ENCODE measurements around the gene WNK4. TPM values are rescaled to one million over a fixed set of nuclear protein-coding genes. Genes with fewer than 3 reads are reported as not detected.

Gene WNK4
- total RNA-seq, 1 experiment from 2014 or later = 2.6 TPM

DNA sequence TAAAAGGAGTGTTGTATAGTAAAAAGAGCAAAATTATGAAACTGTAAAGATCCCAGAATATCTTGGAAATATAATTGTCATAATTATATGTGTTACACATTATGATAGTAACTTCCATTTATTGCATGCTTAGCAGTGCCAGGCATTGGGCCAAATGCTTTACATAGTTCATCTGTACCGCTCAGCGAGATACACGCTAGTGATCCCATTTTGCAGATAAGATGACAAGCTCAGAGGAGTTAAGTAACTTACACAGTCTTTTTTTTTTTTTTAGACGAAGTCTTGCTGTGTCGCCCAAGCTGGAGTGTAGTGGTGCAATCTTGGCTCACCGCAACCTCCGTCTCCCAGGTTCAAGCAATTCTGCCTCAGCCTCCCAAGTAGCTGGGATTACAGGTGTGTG lies 28.8 kb upstream of the WNK4 start:
- Histone ChIP-seq H3K79me2 (ENCODE audit: insufficient read depth, low read length) (no peaks in the 10 kb centered on the region), H2BK120ac (ENCODE audit: low read depth, low read length, poor library complexity, severe bottlenecking) (no peak overlapping the region), H3K9ac (ENCODE audit: extremely low read depth, insufficient read length, low read length) (no peak overlapping the region), H3K4me2 (ENCODE audit: insufficient read depth, insufficient read length, low read length) (no peak overlapping the region), H2BK20ac (ENCODE audit: low read depth, low read length, poor library complexity, severe bottlenecking) (no peak overlapping the region), H4K8ac (replicated peaks; ENCODE audit: insufficient read length, low read depth, low read length) (no peak overlapping the region), H2AK5ac (ENCODE audit: insufficient read length, low read length) (no peak overlapping the region), H3K9me3 (ENCODE audit: control insufficient read depth, low read depth, low read length) (no peaks in the 10 kb centered on the region), H2BK5ac (ENCODE audit: insufficient read length, low read length) (no peak overlapping the region), H3K18ac (ENCODE audit: insufficient read length, low read depth, low read length) (no peak overlapping the region), H2AFZ (ENCODE audit: low read length) (no peak overlapping the region), H4K91ac (ENCODE audit: insufficient read length, low read depth, low read length) (no peak overlapping the region), H3K27ac (ENCODE audit: insufficient read length, low read depth, low read length) (no peak overlapping the region), H3K4me1 (ENCODE audit: insufficient read depth, low read length) (peaks cover 2% of the 10 kb centered on the region; the same call in 1 of the 2 replicates), H3K4ac (ENCODE audit: low read depth, low read length) (no peak overlapping the region), H4K5ac (ENCODE audit: insufficient read length, low read depth, low read length) (no peak overlapping the region), H2BK12ac (ENCODE audit: insufficient read length, low read depth, low read length) (no peak overlapping the region), H3T11ph (ENCODE audit: low read length) (no peak overlapping the region), H3K14ac (ENCODE audit: insufficient read depth, low read length) (no peak overlapping the region), H3K27me3 (ENCODE audit: insufficient read depth, low read length) (no peaks in the 10 kb centered on the region), H3K56ac (ENCODE audit: insufficient read length, low read depth, low read length) (no peak overlapping the region), H4K20me1 (ENCODE audit: control insufficient read depth, insufficient read depth, insufficient read length) (no peaks in the 10 kb centered on the region), H3K79me1 (ENCODE audit: insufficient read depth, low read depth, low read length, poor library complexity, severe bottlenecking) (no peaks in the 10 kb centered on the region), H2BK15ac (ENCODE audit: low read depth, low read length) (no peak overlapping the region), H3K23ac (ENCODE audit: insufficient read length, low read depth, low read length) (no peak overlapping the region), H3K23me2 (ENCODE audit: insufficient read length, low read depth, low read length, poor library complexity, severe bottlenecking) (no peaks in the 10 kb centered on the region)
- no CpG with 5 or more reads among the region's 7 CpGs for WGBS (ENCODE audit: extremely low coverage, insufficient read length, low lambda C conversion rate)
- Mint-ChIP-seq H3K27ac (no peak overlapping the region), H3K36me3 (ENCODE audit: insufficient read depth in 1 of 3, low read depth in 3 of 3) (no peaks in the 10 kb centered on the region), H3K27me3 (ENCODE audit: low read depth) (peaks cover 26% of the 10 kb centered on the region), H3K4me1 (peaks cover 17% of the 10 kb centered on the region in 2 experiments), H3K4me3 (no peak overlapping the region), H3K9me3 (no peaks in the 10 kb centered on the region)
- TF ChIP-seq, protein P1, sequence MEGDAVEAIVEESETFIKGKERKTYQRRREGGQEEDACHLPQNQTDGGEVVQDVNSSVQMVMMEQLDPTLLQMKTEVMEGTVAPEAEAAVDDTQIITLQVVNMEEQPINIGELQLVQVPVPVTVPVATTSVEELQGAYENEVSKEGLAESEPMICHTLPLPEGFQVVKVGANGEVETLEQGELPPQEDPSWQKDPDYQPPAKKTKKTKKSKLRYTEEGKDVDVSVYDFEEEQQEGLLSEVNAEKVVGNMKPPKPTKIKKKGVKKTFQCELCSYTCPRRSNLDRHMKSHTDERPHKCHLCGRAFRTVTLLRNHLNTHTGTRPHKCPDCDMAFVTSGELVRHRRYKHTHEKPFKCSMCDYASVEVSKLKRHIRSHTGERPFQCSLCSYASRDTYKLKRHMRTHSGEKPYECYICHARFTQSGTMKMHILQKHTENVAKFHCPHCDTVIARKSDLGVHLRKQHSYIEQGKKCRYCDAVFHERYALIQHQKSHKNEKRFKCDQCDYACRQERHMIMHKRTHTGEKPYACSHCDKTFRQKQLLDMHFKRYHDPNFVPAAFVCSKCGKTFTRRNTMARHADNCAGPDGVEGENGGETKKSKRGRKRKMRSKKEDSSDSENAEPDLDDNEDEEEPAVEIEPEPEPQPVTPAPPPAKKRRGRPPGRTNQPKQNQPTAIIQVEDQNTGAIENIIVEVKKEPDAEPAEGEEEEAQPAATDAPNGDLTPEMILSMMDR (conservative IDR thresholded peaks at IDR 0.05) = no peak
- no peak for DNase-seq

Data from H9 (cell line).